PC-3 (cell line): ENCODE measurements around the gene PDPN.

Experiments
- EZH2 ChIP-seq: fragments of 300-600 bp; sonication (generic); IDR thresholded peaks from one replicate; pipeline ENCODE4 v1.6.1; 2017; ENCODE audit warnings: antibody characterized with exemption, mild to moderate bottlenecking, low read length; ENCODE audit not compliant: unreplicated experiment
- EZH2phosphoT487 ChIP-seq: fragments of 300-600 bp; sonication (generic); IDR thresholded peaks from 2 replicates; pipeline ENCODE4 v1.6.1; 2018; ENCODE audit warnings: mild to moderate bottlenecking, antibody characterized with exemption, low read length, borderline replicate concordance
- TF ChIP-seq, protein P1 (sequence below): fragments of 300-600 bp; sonication (generic); conservative IDR thresholded peaks from 2 replicates; pipeline ENCODE4 v1.5.1; 2017; ENCODE audit warnings: antibody characterized with exemption, low read depth, mild to moderate bottlenecking, low read length

DNA sequence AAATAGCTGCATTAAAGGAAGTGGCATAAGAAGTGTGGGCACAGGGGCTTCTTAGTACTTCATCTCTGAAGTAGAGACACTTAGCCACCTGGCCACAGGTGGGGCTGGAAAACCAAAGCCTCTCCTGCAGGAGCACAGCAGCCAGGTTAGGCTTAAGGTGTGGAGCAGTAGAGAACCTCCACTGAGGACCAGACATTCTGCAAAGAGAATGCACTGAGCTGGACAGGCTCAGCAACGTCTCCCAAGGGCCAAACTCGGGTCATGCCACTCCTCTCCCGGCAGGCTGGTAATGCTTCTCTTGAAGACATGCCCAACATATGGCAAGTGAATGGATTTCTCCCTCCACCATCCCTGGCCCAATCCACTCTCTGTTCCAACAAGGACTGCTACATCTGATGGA is 36.8 kb upstream of the PDPN start:
- TF ChIP-seq, protein P1, sequence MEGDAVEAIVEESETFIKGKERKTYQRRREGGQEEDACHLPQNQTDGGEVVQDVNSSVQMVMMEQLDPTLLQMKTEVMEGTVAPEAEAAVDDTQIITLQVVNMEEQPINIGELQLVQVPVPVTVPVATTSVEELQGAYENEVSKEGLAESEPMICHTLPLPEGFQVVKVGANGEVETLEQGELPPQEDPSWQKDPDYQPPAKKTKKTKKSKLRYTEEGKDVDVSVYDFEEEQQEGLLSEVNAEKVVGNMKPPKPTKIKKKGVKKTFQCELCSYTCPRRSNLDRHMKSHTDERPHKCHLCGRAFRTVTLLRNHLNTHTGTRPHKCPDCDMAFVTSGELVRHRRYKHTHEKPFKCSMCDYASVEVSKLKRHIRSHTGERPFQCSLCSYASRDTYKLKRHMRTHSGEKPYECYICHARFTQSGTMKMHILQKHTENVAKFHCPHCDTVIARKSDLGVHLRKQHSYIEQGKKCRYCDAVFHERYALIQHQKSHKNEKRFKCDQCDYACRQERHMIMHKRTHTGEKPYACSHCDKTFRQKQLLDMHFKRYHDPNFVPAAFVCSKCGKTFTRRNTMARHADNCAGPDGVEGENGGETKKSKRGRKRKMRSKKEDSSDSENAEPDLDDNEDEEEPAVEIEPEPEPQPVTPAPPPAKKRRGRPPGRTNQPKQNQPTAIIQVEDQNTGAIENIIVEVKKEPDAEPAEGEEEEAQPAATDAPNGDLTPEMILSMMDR: no peak
- TF ChIP-seq EZH2phosphoT487: no peak
- TF ChIP-seq EZH2: no peak
